Calu3 (cell line): Measurements from ENCODE around the gene DRAXIN. TPM values are rescaled to one million over a fixed set of nuclear protein-coding genes. Genes with fewer than 3 reads are reported as not detected.

Experiments used
- BruUV-seq: library from RNA; stranded (reverse); fragments of 400-500 nt; replicated peaks from 2 replicates; lab custom pipeline; 2021; lab: Mats Ljungman, UMichigan
- CTCF ChIA-PET: fragments of 300-600 bp; sonication (Branson Sonifier 250); formaldehyde crosslinking; loops from one replicate; lab custom pipeline; 2022; ENCODE audit warnings: antibody characterized with exemption; lab: Charles Lee
- DNase-seq: peaks from one replicate; pipeline ENCODE4 v3.0.0; 2022
- H3K27ac Mint-ChIP-seq: one replicate; pipeline ENCODE4 v1.8.0; 2022; ENCODE audit warnings: mixed read lengths; ENCODE audit not compliant: unreplicated experiment
- H3K27me3 Mint-ChIP-seq: one replicate; pipeline ENCODE4 v1.8.0; 2022; ENCODE audit warnings: mixed read lengths; ENCODE audit not compliant: unreplicated experiment
- H3K36me3 Mint-ChIP-seq: one replicate; pipeline ENCODE4 v1.8.0; 2022; ENCODE audit warnings: mild to moderate bottlenecking, moderate library complexity, mixed read lengths; ENCODE audit not compliant: insufficient read depth, unreplicated experiment
- H3K4me1 Mint-ChIP-seq: one replicate; pipeline ENCODE4 v1.8.0; 2022; ENCODE audit warnings: mild to moderate bottlenecking, low read depth, mixed read lengths; ENCODE audit not compliant: unreplicated experiment
- H3K4me3 Mint-ChIP-seq: one replicate; pipeline ENCODE4 v1.8.0; 2022; ENCODE audit warnings: mild to moderate bottlenecking, low read depth, moderate library complexity, mixed read lengths; ENCODE audit not compliant: unreplicated experiment
- H3K9me3 Mint-ChIP-seq: one replicate; pipeline ENCODE4 v1.8.0; 2022; ENCODE audit warnings: low read depth, mixed read lengths; ENCODE audit not compliant: unreplicated experiment
- intact Hi-C: fragments of 100-400 bp; cut with micrococcal nuclease; formaldehyde crosslinking; loops from one replicate; pipeline ENCODE4 v1.10.0; 2022; ENCODE audit not compliant: unreplicated experiment
- total RNA-seq: library from RNA; stranded (reverse); gene quantifications from 2 replicates; pipeline ENCODE4 v1.2.3, GENCODE V29; 2022
- TF ChIP-seq, protein P1 (sequence below): fragments of 200-600 bp; IDR thresholded peaks from one replicate; pipeline ENCODE4 v1.8.0; 2022; ENCODE audit warnings: antibody characterized with exemption; ENCODE audit not compliant: unreplicated experiment

The DRAXIN gene
- total RNA-seq, 1 experiment from 2014 or later, result not detected

DNA sequence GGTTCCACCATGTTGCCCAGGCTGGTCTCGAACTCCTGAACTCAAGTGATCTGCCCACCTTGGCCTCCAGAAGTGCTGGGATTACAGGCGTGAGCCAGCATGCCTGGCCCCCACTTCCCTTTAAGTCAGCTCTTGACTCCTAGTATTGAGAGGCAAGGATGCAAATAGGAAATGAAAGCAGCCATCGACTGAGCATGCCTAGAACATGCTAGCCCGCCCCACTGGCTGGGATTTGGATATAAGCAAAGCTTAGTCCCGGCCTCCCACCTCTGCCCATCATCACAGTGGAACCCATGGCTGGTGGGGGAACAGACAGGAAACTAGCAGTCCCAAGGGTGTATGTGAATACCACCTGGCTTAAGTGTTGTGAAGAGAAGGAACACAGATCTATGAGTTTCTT lies 80.9 kb downstream of the DRAXIN start:
- Mint-ChIP-seq H3K27ac (no peak overlapping the region), H3K4me1 (no peaks in the 10 kb centered on the region), H3K4me3 (no peak overlapping the region), H3K36me3 (no peaks in the 10 kb centered on the region), H3K27me3 (peaks cover 20% of the 10 kb centered on the region), H3K9me3 (no peaks in the 10 kb centered on the region)
- intact Hi-C loops, result no loop called here
- CTCF ChIA-PET, result no interaction called here
- no peak for DNase-seq
- no TSS peak for BruUV-seq
- TF ChIP-seq, protein P1, sequence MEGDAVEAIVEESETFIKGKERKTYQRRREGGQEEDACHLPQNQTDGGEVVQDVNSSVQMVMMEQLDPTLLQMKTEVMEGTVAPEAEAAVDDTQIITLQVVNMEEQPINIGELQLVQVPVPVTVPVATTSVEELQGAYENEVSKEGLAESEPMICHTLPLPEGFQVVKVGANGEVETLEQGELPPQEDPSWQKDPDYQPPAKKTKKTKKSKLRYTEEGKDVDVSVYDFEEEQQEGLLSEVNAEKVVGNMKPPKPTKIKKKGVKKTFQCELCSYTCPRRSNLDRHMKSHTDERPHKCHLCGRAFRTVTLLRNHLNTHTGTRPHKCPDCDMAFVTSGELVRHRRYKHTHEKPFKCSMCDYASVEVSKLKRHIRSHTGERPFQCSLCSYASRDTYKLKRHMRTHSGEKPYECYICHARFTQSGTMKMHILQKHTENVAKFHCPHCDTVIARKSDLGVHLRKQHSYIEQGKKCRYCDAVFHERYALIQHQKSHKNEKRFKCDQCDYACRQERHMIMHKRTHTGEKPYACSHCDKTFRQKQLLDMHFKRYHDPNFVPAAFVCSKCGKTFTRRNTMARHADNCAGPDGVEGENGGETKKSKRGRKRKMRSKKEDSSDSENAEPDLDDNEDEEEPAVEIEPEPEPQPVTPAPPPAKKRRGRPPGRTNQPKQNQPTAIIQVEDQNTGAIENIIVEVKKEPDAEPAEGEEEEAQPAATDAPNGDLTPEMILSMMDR, result no peak

DNA sequence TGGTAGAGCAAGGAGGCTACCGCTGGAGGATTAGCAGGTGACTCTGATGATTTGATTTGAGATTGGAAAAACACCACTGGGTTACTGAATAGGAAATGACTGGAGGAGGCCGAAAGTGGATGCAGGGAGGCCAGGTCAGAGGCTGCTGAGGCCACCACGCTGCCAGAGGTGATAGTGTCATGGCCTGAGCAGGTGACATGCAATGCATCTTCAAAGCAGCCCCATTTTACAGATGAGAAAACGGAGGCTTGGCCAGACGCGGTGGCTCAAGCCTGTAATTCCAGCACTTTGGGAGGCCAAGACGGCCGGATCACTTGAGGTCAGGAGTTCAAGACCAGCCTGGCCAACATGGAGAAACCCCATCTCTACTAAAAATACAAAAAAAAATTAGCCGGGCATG lies 83.2 kb downstream of the DRAXIN start:
- CTCF ChIA-PET, result no interaction called here

More for the DNA sequence above, 83.2 kb downstream of the DRAXIN start:
- no TSS peak for BruUV-seq
- intact Hi-C loops, result no loop called here
- no peaks in the 10 kb centered on the region for H3K9me3 Mint-ChIP-seq
- DNase-seq, result no peak
- H3K4me3 Mint-ChIP-seq, result no peak overlapping the region
- no peaks in the 10 kb centered on the region for H3K36me3 Mint-ChIP-seq
- no peak overlapping the region for H3K27ac Mint-ChIP-seq
- H3K4me1 Mint-ChIP-seq, result no peaks in the 10 kb centered on the region
- H3K27me3 Mint-ChIP-seq, result peaks cover 30% of the 10 kb centered on the region
- TF ChIP-seq, protein P1, result no peak

Other genes starting within 250 kb of the DRAXIN start
- 0.86 and 1.3 TPM in 2 replicates for gene DISP3, start 212.6 kb upstream of the DRAXIN start, total RNA-seq
- 3.3 and 4.0 TPM in 2 replicates for gene FBXO2, start 37.3 kb upstream of the DRAXIN start, total RNA-seq
- 9.8 and 10.1 TPM in 2 replicates for gene FBXO44, start 36.8 kb upstream of the DRAXIN start, total RNA-seq
- 3.0 and 3.9 TPM in 2 replicates for gene FBXO6, start 27.5 kb upstream of the DRAXIN start, total RNA-seq
- gene MAD2L2, start 10.6 kb upstream of the DRAXIN start, total RNA-seq, result 19.2 and 23.4 TPM in 2 replicates
- gene AGTRAP, start 44.4 kb downstream of the DRAXIN start, total RNA-seq, result 30.4 and 41.2 TPM in 2 replicates
- gene C1orf167, start 70.5 kb downstream of the DRAXIN start, total RNA-seq, result not detected in 2 replicates
- 16.4 and 21.0 TPM in 2 replicates for gene MTHFR, start 114.3 kb downstream of the DRAXIN start, total RNA-seq
- gene CLCN6, start 114.5 kb downstream of the DRAXIN start, total RNA-seq, result 17.4 and 23.6 TPM in 2 replicates
- gene NPPA, start 156.1 kb downstream of the DRAXIN start, total RNA-seq, result not detected in 2 replicates
- not detected in 2 replicates for gene NPPB, start 167.2 kb downstream of the DRAXIN start, total RNA-seq
- 33.7 and 37.8 TPM in 2 replicates for gene KIAA2013, start 234.7 kb downstream of the DRAXIN start, total RNA-seq
- gene PLOD1, start 243.0 kb downstream of the DRAXIN start, total RNA-seq, result 77.2 and 80.2 TPM in 2 replicates